GM12878 (cell line): ENCODE results near the gene SLC35G6. TPM values are rescaled to one million over a fixed set of nuclear protein-coding genes. Genes with fewer than 3 reads are reported as not detected.

ENCODE experiments used
- ATF7 ChIP-seq: fragments of 450-650 bp; IDR thresholded peaks from 2 replicates; pipeline ENCODE4 v1.6.1; 2016; ENCODE audit warnings: low read depth, mild to moderate bottlenecking
- BRCA1 ChIP-seq: IDR thresholded peaks from 2 replicates; pipeline ENCODE4 v1.6.1; 2011; ENCODE audit warnings: low read depth, low read length, improper control_type of control experiment
- CEBPB ChIP-seq, 2 experiments: fragments of 150-350 bp in 1 of 2; IDR thresholded peaks; 2 replicates each; pipeline ENCODE4 v1.6.1; 2012 to 2014; ENCODE audit warnings: low read depth in 2 of 2, low read length in 2 of 2, borderline replicate concordance in 1 of 2, inconsistent platforms in 1 of 2
- CREM ChIP-seq: IDR thresholded peaks from 2 replicates; pipeline ENCODE4 v1.6.1; 2014; ENCODE audit warnings: antibody characterized with exemption, low read depth
- E2F4 ChIP-seq: IDR thresholded peaks from 2 replicates; pipeline ENCODE4 v1.6.1; 2012; ENCODE audit warnings: low read depth, low read length, improper control_type of control experiment
- E2F8 ChIP-seq: fragments of 450-650 bp; IDR thresholded peaks from 2 replicates; pipeline ENCODE4 v1.6.1; 2018; ENCODE audit warnings: mild to moderate bottlenecking, low read depth, moderate library complexity; ENCODE audit not compliant: partially characterized antibody
- EED ChIP-seq: sonication (generic); IDR thresholded peaks from 2 replicates; pipeline ENCODE4 v1.6.1; 2016; ENCODE audit warnings: antibody characterized with exemption, low read depth
- IKZF1 ChIP-seq: fragments of 450-650 bp; conservative IDR thresholded peaks from 2 replicates; pipeline ENCODE4 v1.6.1; 2017; ENCODE audit warnings: antibody characterized with exemption, mild to moderate bottlenecking
- IKZF2 ChIP-seq, 2 experiments: fragments of 450-650 bp; IDR thresholded peaks; 2 replicates each; pipeline ENCODE4 v1.6.1; 2017; ENCODE audit warnings: mild to moderate bottlenecking in 2 of 2, moderate library complexity in 2 of 2
- KDM1A ChIP-seq: fragments of 200-600 bp; sonication (generic); IDR thresholded peaks from 2 replicates; pipeline ENCODE4 v1.6.1; 2016; ENCODE audit warnings: borderline replicate concordance
- MAX ChIP-seq: IDR thresholded peaks from 2 replicates; pipeline ENCODE4 v1.6.1; 2012; ENCODE audit warnings: low read depth, low read length, improper control_type of control experiment
- MEF2B ChIP-seq: fragments of 450-650 bp; IDR thresholded peaks from 2 replicates; pipeline ENCODE4 v1.6.1; 2018; ENCODE audit warnings: mild to moderate bottlenecking, moderate library complexity; ENCODE audit not compliant: partially characterized antibody, poor library complexity, severe bottlenecking
- RELA ChIP-seq: fragments of 450-650 bp; IDR thresholded peaks from 2 replicates; pipeline ENCODE4 v1.8.0; 2014; ENCODE audit warnings: borderline replicate concordance; ENCODE audit not compliant: partially characterized antibody
- SIN3A ChIP-seq: IDR thresholded peaks from 2 replicates; pipeline ENCODE4 v1.6.1; 2012; ENCODE audit warnings: low read depth, low read length, improper control_type of control experiment
- STAT1 ChIP-seq: fragments of 450-650 bp; conservative IDR thresholded peaks from 2 replicates; pipeline ENCODE4 v1.6.1; 2014; ENCODE audit warnings: antibody characterized with exemption, mild to moderate bottlenecking
- YY1 ChIP-seq: IDR thresholded peaks from 2 replicates; pipeline ENCODE4 v1.6.1; 2011; ENCODE audit warnings: low read depth, mild to moderate bottlenecking, low read length
- ZBTB33 ChIP-seq: fragments of 450-650 bp; IDR thresholded peaks from 2 replicates; pipeline ENCODE4 v1.6.1; 2017; ENCODE audit warnings: mild to moderate bottlenecking
- ZNF217 ChIP-seq: fragments of 450-650 bp; IDR thresholded peaks from 2 replicates; pipeline ENCODE4 v1.6.1; 2017; ENCODE audit warnings: antibody characterized with exemption, mild to moderate bottlenecking
- ZNF592 ChIP-seq: fragments of 450-650 bp; IDR thresholded peaks from 2 replicates; pipeline ENCODE4 v1.6.1; 2017; ENCODE audit warnings: mild to moderate bottlenecking, moderate library complexity
- polyA plus RNA-seq, 11 experiments: library from polyadenylated mRNA; depleted of rRNA in 4 of 11; unstranded in 6 of 11; stranded (reverse) in 5 of 11; fragments of >200 nt; fragmentation: Nextera tagmentation in 4 of 11; fragmentation: Illumina TruSeq in 1 of 11; extraction: Ambion mirVana in 4 of 11; extraction: Trizol in 1 of 11; gene quantifications; 1 replicate in 1 of 11; 2 replicates in 10 of 11; pipeline versions ENCODE4 v1.2.1 to v1.2.3, GENCODE V29; 2011 to 2016; ENCODE audit warnings: inconsistent platforms in 2 of 11, missing spikeins in 2 of 11, low read depth in 1 of 11
- total RNA-seq, 4 experiments: library from RNA; depleted of rRNA in 3 of 4; stranded (reverse); fragments of >200 nt in 3 of 4; fragmentation: Illumina TruSeq in 1 of 4; extraction: Trizol in 1 of 4; gene quantifications; 2 replicates each; pipeline versions ENCODE4 v1.2.1 to v1.2.3, GENCODE V29; 2013 to 2021

SLC35G6 gene
- total and polyA plus RNA-seq, 10 of the 15 experiments (the other 5 are each of a cell fraction or from before 2014, with no cell fraction given): 0.20 TPM; not detected in 9

GRCh38 chr17:7436556-7437368 lies 44.5 kb upstream of the SLC35G6 start (continued):
- TF ChIP-seq STAT1 (no peak), YY1 (peak; percentile 71), RELA (no peak), BRCA1 (no peak), ZNF592 (peak; percentile 88), IKZF2 (IDR thresholded peaks at IDR 0.05) (no peak), ZNF217 (peak; percentile 83), IKZF1 (peak; percentile 75), MEF2B (peak; percentile 11), E2F8 (no peak), ATF7 (peak; percentile 93), EED (no peak), KDM1A (no peak), ZBTB33 (no peak), E2F4 (0 out of 2 replicates have a peak, but pooled peaks have one; percentile 24), SIN3A (no peak), CREM (peak; percentile 82), CEBPB (IDR thresholded peaks at IDR 0.05; ENCODE audit: borderline replicate concordance in 1 of 2, low read depth in 2 of 2, low read length in 2 of 2) (no peak), MAX (peak; percentile 86)
